ENCODE results near the gene PREB.

PREB gene

GRCh38 chr2:27091746-27092695 lies 42.4 kb downstream of the PREB start:
- TF ChIP-seq, protein P1, sequence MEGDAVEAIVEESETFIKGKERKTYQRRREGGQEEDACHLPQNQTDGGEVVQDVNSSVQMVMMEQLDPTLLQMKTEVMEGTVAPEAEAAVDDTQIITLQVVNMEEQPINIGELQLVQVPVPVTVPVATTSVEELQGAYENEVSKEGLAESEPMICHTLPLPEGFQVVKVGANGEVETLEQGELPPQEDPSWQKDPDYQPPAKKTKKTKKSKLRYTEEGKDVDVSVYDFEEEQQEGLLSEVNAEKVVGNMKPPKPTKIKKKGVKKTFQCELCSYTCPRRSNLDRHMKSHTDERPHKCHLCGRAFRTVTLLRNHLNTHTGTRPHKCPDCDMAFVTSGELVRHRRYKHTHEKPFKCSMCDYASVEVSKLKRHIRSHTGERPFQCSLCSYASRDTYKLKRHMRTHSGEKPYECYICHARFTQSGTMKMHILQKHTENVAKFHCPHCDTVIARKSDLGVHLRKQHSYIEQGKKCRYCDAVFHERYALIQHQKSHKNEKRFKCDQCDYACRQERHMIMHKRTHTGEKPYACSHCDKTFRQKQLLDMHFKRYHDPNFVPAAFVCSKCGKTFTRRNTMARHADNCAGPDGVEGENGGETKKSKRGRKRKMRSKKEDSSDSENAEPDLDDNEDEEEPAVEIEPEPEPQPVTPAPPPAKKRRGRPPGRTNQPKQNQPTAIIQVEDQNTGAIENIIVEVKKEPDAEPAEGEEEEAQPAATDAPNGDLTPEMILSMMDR (IDR thresholded peaks at IDR 0.05; ENCODE audit: low read depth, low read length): no peak
- DNase-seq (ENCODE audit: extremely low read depth, low read depth): no peak

DNA sequence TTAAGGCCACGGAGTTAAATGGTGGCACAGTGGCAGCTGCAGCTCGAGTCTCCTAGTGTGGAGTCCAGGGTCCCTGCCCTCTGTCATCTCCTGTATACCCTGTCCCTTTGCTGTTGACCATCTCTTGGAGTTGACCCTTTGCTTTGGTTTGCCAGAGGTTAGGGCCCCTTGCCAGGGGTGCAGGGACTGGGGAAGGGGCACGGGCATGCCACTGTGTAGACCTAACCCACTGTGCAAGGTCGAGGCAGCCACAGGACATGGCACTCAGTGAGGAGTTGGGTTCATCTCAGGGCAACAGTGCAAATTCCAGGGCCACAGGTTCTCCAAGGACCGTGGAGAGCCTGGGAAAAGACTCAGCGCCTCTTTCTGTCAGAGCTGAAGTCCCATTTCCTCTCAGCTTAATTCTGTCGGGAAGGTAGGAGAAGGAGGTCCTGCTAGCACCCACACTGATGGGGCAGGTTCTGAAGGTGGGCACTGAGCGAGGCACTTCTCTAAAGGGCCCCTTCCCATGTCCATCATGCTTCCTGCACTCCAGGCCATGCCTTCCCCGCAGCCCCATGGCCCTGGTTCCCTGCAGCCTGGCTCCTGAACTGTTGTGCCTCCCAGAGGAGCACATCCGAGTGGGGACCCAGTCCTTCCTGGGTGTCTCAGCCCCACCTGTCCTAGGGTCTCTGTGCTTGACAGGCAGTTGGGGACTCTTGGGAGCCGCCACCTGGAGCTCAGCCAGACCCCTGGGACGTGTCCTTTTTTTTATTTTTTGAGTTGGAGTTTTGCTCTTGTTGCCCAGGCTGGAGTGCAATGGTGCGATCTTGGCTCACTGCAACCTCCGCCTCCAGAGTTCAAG lies 45.1 kb downstream of the PREB start:
- no peak for DNase-seq (ENCODE audit: extremely low read depth, low read depth)
- TF ChIP-seq, protein P1 (IDR thresholded peaks at IDR 0.05; ENCODE audit: low read depth, low read length): no peak

DNA sequence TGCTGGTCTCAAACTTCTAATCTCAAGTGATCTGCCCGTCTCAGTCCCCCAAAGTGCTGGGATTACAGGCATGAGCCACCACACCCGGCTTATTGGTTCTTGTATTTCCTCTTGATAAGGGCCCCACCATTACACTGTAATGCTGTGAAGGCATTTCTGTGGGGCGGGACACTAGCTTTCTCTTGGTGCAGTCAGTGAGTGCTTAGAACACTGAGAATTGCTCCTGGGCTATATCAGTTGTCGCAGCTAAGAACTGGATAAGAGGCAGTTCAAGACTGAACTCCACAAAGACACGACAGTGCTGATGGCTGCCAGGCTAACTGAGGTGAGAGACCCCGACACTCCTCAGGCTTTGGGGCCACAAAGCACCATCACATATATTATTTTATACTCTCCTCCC lies 45.8 kb downstream of the PREB start:
- no peak for DNase-seq (ENCODE audit: extremely low read depth, low read depth)
- TF ChIP-seq, protein P1 (IDR thresholded peaks at IDR 0.05; ENCODE audit: low read depth, low read length): no peak

DNA sequence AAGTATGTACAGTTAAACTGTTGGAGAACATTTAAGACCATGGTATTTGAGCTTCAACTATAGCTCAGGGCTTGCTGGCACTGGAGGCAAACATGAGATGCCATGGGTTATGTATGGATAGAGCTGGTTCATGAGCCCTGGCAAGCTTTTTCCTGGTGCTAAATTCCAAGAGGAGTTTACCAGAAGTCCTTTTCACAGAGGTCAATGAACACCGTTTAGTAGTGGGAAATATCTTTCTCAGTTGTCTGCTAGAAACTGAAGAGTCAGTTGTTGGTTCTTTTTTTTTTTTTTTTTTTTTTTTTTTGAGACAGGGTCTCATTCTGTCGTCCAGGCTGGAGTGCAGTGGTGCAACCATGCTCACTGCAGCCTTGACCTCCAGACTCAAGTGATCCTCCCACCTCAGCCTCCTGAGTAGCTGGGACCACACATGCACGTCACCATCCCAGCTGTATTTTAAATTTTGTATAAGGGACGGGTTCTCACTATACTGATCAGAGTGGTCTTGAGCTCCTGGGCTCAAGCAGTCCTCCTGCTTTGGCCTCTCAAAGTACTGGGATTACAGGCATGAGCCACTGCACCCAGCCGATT lies 46.5 kb downstream of the PREB start:
- DNase-seq (ENCODE audit: extremely low read depth, low read depth): no peak
- TF ChIP-seq, protein P1 (IDR thresholded peaks at IDR 0.05; ENCODE audit: low read depth, low read length): no peak

- no peak for DNase-seq (ENCODE audit: extremely low read depth, low read depth)
These were observed 47.5 kb downstream of the PREB start, which contains the start of gene KHK for GRCh38 chr2:27086724-27087593. TSS of gene KHK (plus strand) at chr2:27086772. CDS start at chr2:27087260, 488 bp downstream.

More at GRCh38 chr2:27086724-27087593, 47.5 kb downstream of the PREB start, which contains the start of gene KHK:
- TF ChIP-seq, protein P1 (IDR thresholded peaks at IDR 0.05; ENCODE audit: low read depth, low read length): no peak
